Keratinocyte (primary cell): Measurements from ENCODE around the gene PPP1R16B. TPM values are rescaled to one million over a fixed set of nuclear protein-coding genes. Genes with fewer than 3 reads are reported as not detected.

Experiments used
- DNase-seq: peaks from one replicate; pipeline ENCODE4 v3.0.0-alpha.2; 2011; ENCODE audit warnings: low read depth, missing footprints, low spot score
- FAIRE-seq: peaks from 2 replicates; lab custom pipeline; 2011; peaks lifted over from hg19 to GRCh38; lab: Jason Lieb, UNC
- H2AFZ ChIP-seq: 2 replicates; pipeline ENCODE4 v1.6.0; 2012; ENCODE audit warnings: low read length, control low read depth, inconsistent platforms; ENCODE audit not compliant: control insufficient read depth
- H3K27ac ChIP-seq: 2 replicates; pipeline ENCODE4 v1.5.1; 2011; ENCODE audit warnings: low read length; ENCODE audit not compliant: control insufficient read depth, insufficient read depth
- H3K27me3 ChIP-seq: 3 replicates; pipeline ENCODE4 v1.6.0; 2011; ENCODE audit warnings: low read length; ENCODE audit not compliant: control insufficient read depth, insufficient read depth; ENCODE audit errors: extremely low read depth
- H3K36me3 ChIP-seq, 2 experiments: 2 replicates in 1 of 2; 3 replicates in 1 of 2; pipeline ENCODE4 v1.5.1; 2011; ENCODE audit warnings: low read length in 2 of 2, mild to moderate bottlenecking in 1 of 2; ENCODE audit not compliant: control insufficient read depth in 2 of 2, insufficient read depth in 2 of 2; ENCODE audit errors: extremely low read depth in 1 of 2
- H3K4me1 ChIP-seq: 3 replicates; pipeline ENCODE4 v1.5.1; 2011; ENCODE audit warnings: low read length; ENCODE audit not compliant: control insufficient read depth, insufficient read depth; ENCODE audit errors: extremely low read depth
- H3K4me2 ChIP-seq: 3 replicates; pipeline ENCODE4 v1.6.0; 2011; ENCODE audit warnings: low read depth, low read length; ENCODE audit not compliant: control insufficient read depth, insufficient read depth; ENCODE audit errors: extremely low read depth
- H3K4me3 ChIP-seq, 3 experiments: fragments of 200-600 bp in 1 of 3; sonication (generic) in 1 of 3; 2 replicates in 2 of 3; 3 replicates in 1 of 3; pipeline ENCODE4 v1.5.1; 2011 to 2016; ENCODE audit warnings: low read length in 3 of 3, mild to moderate bottlenecking in 3 of 3, control low read depth in 2 of 3, inconsistent platforms in 1 of 3, low read depth in 1 of 3, mixed read lengths in 1 of 3, mixed run types in 1 of 3, moderate library complexity in 1 of 3; ENCODE audit not compliant: control insufficient read depth in 2 of 3, insufficient read depth in 2 of 3; ENCODE audit errors: extremely low read depth in 1 of 3
- H3K79me2 ChIP-seq: 2 replicates; pipeline ENCODE4 v1.6.0; 2012; ENCODE audit warnings: low read length; ENCODE audit not compliant: control insufficient read depth, insufficient read depth
- H3K9ac ChIP-seq: 3 replicates; pipeline ENCODE4 v1.6.0; 2011; ENCODE audit warnings: low read length; ENCODE audit not compliant: control insufficient read depth, insufficient read depth; ENCODE audit errors: extremely low read depth
- H3K9me1 ChIP-seq: 3 replicates; pipeline ENCODE4 v1.6.0; 2011; ENCODE audit warnings: low read length; ENCODE audit not compliant: control insufficient read depth, insufficient read depth; ENCODE audit errors: extremely low read depth
- H3K9me3 ChIP-seq: 2 replicates; pipeline ENCODE4 v1.5.1; 2012; ENCODE audit warnings: low read depth, low read length; ENCODE audit not compliant: control insufficient read depth
- H4K20me1 ChIP-seq: 3 replicates; pipeline ENCODE4 v1.6.0; 2011; ENCODE audit warnings: low read length; ENCODE audit not compliant: control insufficient read depth, insufficient read depth; ENCODE audit errors: extremely low read depth
- EZH2 ChIP-seq: IDR thresholded peaks from one replicate; pipeline ENCODE4 v1.6.1; 2012; ENCODE audit warnings: inconsistent platforms, mild to moderate bottlenecking, low read length, moderate library complexity
- dilution Hi-C: fragments of 300-500 bp; cut with MboI; formaldehyde crosslinking; loops from one replicate; pipeline ENCODE4 v1.7.0; 2020; ENCODE audit warnings: low sequenced_read_pairs; ENCODE audit not compliant: extremely low pct_ligation_motif_present
- polyA plus RNA-seq, 5 experiments: library from polyadenylated mRNA; depleted of rRNA in 3 of 5; stranded (reverse) in 3 of 5; stranded (forward) in 1 of 5; unstranded in 1 of 5; fragments of >200 nt; gene quantifications; 1 replicate in 1 of 5; 2 replicates in 3 of 5; 3 replicates in 1 of 5; pipeline versions ENCODE4 v1.2.1 to v1.2.3, GENCODE V29; 2011 to 2012; ENCODE audit warnings: missing spikeins in 2 of 5, low read depth in 1 of 5, low replicate concordance in 1 of 5
- TF ChIP-seq, protein P1 (sequence below), 3 experiments: IDR thresholded peaks in 1 of 3; conservative IDR thresholded peaks in 1 of 3; optimal IDR thresholded peaks in 1 of 3; 2 replicates in 2 of 3; 3 replicates in 1 of 3; pipeline versions ENCODE3 to v1.5.1; 2011; ENCODE audit warnings: low read length in 3 of 3, mild to moderate bottlenecking in 3 of 3, moderate library complexity in 2 of 3, control low read depth in 1 of 3, inconsistent platforms in 1 of 3; ENCODE audit not compliant: insufficient read depth in 2 of 3; ENCODE audit errors: extremely low read depth in 1 of 3

PPP1R16B gene
- polyA plus RNA-seq, 1 donor (not counting 4 experiments of a cell fraction or from before 2014, with no cell fraction given) = not detected

DNA sequence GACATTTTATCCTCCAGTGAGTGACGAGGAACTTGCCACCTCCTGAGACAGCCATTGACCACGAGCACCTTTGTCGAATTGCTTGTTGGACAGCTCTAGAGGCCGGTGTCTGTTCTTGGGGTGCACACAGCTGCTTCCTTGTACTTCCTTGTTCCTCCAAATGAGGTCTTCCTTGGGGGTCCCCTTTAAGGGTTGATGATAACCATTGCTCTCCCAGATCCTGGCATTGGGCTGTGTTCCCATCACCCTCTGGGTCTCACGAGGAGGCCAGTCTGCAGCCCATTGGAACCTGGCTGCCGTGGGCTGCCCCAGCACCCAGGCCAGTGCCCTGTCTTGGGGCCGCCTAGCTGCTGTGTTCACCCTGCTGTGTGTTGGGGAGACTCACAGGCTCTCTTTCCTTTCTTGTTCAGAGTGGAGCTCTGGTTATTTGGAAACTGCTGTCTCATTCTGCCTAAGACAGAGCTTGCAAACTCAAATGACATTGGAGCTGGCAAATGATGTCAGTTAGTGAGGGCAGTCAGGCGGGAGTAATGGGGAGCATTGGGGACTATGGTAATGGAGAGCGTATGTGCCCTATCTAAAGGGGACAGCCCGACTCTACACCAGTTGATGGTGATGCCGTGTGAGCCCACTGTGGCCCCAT is 25.7 kb downstream of the PPP1R16B start:
- Histone ChIP-seq H3K9me1 (no peaks in the 10 kb centered on the region), H3K4me1 (no peaks in the 10 kb centered on the region), H3K36me3 (no peaks in the 10 kb centered on the region), H3K79me2 (no peaks in the 10 kb centered on the region), H3K4me2 (no peak overlapping the region), H2AFZ (no peak overlapping the region), H3K9ac (no peak overlapping the region), H3K27me3 (peaks cover 5% of the 10 kb centered on the region), H3K4me3 (no peak overlapping the region), H3K9me3 (no peaks in the 10 kb centered on the region), H4K20me1 (no peaks in the 10 kb centered on the region), H3K27ac (no peak overlapping the region)
- no peak for FAIRE-seq
- dilution Hi-C loops = no loop called here
- no peak for DNase-seq
- TF ChIP-seq EZH2 = no peak
- TF ChIP-seq, protein P1, sequence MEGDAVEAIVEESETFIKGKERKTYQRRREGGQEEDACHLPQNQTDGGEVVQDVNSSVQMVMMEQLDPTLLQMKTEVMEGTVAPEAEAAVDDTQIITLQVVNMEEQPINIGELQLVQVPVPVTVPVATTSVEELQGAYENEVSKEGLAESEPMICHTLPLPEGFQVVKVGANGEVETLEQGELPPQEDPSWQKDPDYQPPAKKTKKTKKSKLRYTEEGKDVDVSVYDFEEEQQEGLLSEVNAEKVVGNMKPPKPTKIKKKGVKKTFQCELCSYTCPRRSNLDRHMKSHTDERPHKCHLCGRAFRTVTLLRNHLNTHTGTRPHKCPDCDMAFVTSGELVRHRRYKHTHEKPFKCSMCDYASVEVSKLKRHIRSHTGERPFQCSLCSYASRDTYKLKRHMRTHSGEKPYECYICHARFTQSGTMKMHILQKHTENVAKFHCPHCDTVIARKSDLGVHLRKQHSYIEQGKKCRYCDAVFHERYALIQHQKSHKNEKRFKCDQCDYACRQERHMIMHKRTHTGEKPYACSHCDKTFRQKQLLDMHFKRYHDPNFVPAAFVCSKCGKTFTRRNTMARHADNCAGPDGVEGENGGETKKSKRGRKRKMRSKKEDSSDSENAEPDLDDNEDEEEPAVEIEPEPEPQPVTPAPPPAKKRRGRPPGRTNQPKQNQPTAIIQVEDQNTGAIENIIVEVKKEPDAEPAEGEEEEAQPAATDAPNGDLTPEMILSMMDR (optimal IDR thresholded peaks at IDR 0.05 in 1 of 3, IDR thresholded peaks at IDR 0.05 in 1 of 3, conservative IDR thresholded peaks at IDR 0.05 in 1 of 3; ENCODE audit: extremely low read depth in 1 of 3, insufficient read depth in 2 of 3, low read length in 3 of 3) = no peak

DNA sequence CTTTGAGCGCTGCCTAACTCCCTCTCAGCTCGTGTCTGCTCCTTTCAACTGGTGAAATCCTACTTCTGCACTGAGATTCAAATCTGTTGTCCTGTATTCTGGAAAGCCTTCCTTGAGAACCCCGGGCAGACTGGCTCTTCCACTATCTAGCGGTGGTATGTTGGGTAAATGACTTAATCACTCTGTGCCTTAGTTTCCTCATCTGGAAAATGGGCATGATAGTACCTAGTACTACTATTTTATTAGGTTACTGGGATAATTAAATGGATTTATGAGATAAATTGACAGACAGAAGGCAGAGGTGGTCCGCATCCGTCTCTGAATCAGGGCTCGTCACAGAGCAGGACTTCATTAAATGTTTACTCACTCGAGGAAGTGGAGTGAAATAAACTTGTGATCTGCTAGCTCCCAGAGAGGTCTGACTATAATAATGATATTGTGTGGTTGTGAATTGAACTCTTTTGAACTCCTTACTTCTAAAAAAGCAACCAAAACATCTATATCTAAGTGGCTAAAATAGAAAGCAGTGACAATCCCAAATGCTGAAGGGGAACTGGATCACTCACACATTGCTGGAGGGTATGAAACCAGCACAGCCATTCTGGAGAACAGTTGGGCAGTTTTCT is 26.6 kb downstream of the PPP1R16B start:
- Histone ChIP-seq H3K27me3 (no peaks in the 10 kb centered on the region), H3K4me2 (no peak overlapping the region), H3K9me3 (no peaks in the 10 kb centered on the region), H3K36me3 (no peaks in the 10 kb centered on the region), H3K4me1 (no peaks in the 10 kb centered on the region), H2AFZ (no peak overlapping the region), H3K9ac (no peak overlapping the region), H3K79me2 (no peaks in the 10 kb centered on the region), H3K4me3 (no peak overlapping the region), H3K27ac (no peak overlapping the region), H3K9me1 (no peaks in the 10 kb centered on the region), H4K20me1 (no peaks in the 10 kb centered on the region)
- FAIRE-seq (no peak), DNase-seq (no peak)
- TF ChIP-seq EZH2 = no peak
- TF ChIP-seq, protein P1 (optimal IDR thresholded peaks at IDR 0.05 in 1 of 3, IDR thresholded peaks at IDR 0.05 in 1 of 3, conservative IDR thresholded peaks at IDR 0.05 in 1 of 3; ENCODE audit: extremely low read depth in 1 of 3, insufficient read depth in 2 of 3, low read length in 3 of 3) = no peak
- dilution Hi-C loops = no loop called here
